ENCODE measurements around the gene TAF1C. TPM values are rescaled to one million over a fixed set of nuclear protein-coding genes. Genes with fewer than 3 reads are reported as not detected.

The TAF1C gene
- total and polyA plus RNA-seq, 2 of the 4 experiments (the other 2 are of a cell fraction): 7.3 to 35.5 TPM

GRCh38 chr16:84166796-84167695 lies 19.8 kb downstream of the TAF1C start (continued):
- TF ChIP-seq USF2 (IDR thresholded peaks at IDR 0.05; ENCODE audit: low read depth, low read length): no peak

- Histone ChIP-seq H2BK15ac (ENCODE audit: low read depth, low read length) (no peak overlapping the region), H2AK5ac (ENCODE audit: low read depth, low read length) (no peak overlapping the region), H3K27me3 (ENCODE audit: control insufficient read depth, insufficient read depth, low read length) (peaks cover 45% of the 10 kb centered on the region), H3K27ac (ENCODE audit: insufficient read depth, low read length) (no peak overlapping the region), H4K8ac (ENCODE audit: low read depth in 2 of 2, low read length in 2 of 2) (no peak overlapping the region), H3K79me1 (ENCODE audit: low read depth in 1 of 2, low read length in 2 of 2) (no peaks in the 10 kb centered on the region), H3K56ac (ENCODE audit: extremely low read depth, insufficient read depth, low read length) (no peak overlapping the region), H3K9me1 (ENCODE audit: insufficient read depth, low read length) (no peaks in the 10 kb centered on the region), H2AK9ac (replicated peaks; ENCODE audit: low read depth, low read length, poor library complexity) (no peak overlapping the region), H3K23ac (ENCODE audit: low read depth, low read length) (no peak overlapping the region), H3K36me3 (ENCODE audit: control insufficient read depth, insufficient read depth, low read length) (no peaks in the 10 kb centered on the region), H3K14ac (replicated peaks; ENCODE audit: low read depth, low read length) (no peak overlapping the region), H3K4me1 (ENCODE audit: control insufficient read depth, insufficient read depth, low read length) (no peaks in the 10 kb centered on the region), H3K4ac (ENCODE audit: low read depth, low read length) (no peak overlapping the region), H4K20me1 (ENCODE audit: insufficient read depth, low read length) (no peaks in the 10 kb centered on the region), H4K91ac (ENCODE audit: insufficient read depth, low read depth, low read length) (no peak overlapping the region), H3K9me3 (ENCODE audit: control insufficient read depth, insufficient read depth, low read length) (no peaks in the 10 kb centered on the region), H3K4me3 (ENCODE audit: insufficient read depth, low read depth, low read length) (no peak overlapping the region), H3K4me2 (ENCODE audit: low read depth, low read length) (no peak overlapping the region), H2BK5ac (ENCODE audit: low read depth, low read length, poor library complexity, severe bottlenecking) (no peak overlapping the region), H2BK120ac (ENCODE audit: low read depth, low read length) (no peak overlapping the region), H2BK20ac (ENCODE audit: low read depth, low read length) (no peak overlapping the region), H3K9ac (ENCODE audit: low read depth, low read length) (no peak overlapping the region), H3K18ac (ENCODE audit: low read depth, low read length) (no peak overlapping the region), H2AFZ (replicated peaks; ENCODE audit: low read length, poor library complexity) (no peak overlapping the region), H4K5ac (ENCODE audit: low read depth, low read length) (no peak overlapping the region)
- ChIA-PET CTCF (no interaction called here), POLR2A (ENCODE audit: unreplicated experiment) (no interaction called here)
- TF ChIP-seq RFX5 (IDR thresholded peaks at IDR 0.05; ENCODE audit: low read depth, low read length): no peak
- no peak for TF ChIP-seq POLR2A (IDR thresholded peaks at IDR 0.05; ENCODE audit: low read depth, low read length)
- TF ChIP-seq MXI1 (IDR thresholded peaks at IDR 0.05; ENCODE audit: borderline replicate concordance, low read depth, low read length): no peak
- no peak for TF ChIP-seq FOS (IDR thresholded peaks at IDR 0.05; ENCODE audit: low read depth, low read length)
- no peak for TF ChIP-seq RCOR1 (IDR thresholded peaks at IDR 0.05; ENCODE audit: insufficient replicate concordance, low read length)
- TF ChIP-seq MAFK (IDR thresholded peaks at IDR 0.05; ENCODE audit: low read depth, low read length): no peak
- no peak for TF ChIP-seq RAD21 (IDR thresholded peaks at IDR 0.05; ENCODE audit: low read length)
- TF ChIP-seq CTCF (conservative IDR thresholded peaks at IDR 0.05; ENCODE audit: low read depth, low read length): no peak
- TF ChIP-seq CHD1 (IDR thresholded peaks at IDR 0.05; ENCODE audit: low read depth, low read length): no peak
- no peak for TF ChIP-seq CEBPB (IDR thresholded peaks at IDR 0.05; ENCODE audit: low read depth, low read length)
- in situ Hi-C loops (cut with MboI; ENCODE audit: low sequenced_read_pairs): no loop called here
- no TSS peak for BruUV-seq (replicated peaks)
- intact Hi-C loops (cut with micrococcal nuclease): no loop called here
- WGBS, 2 experiments (ENCODE audit: extremely low coverage in 2 of 2, insufficient read length in 1 of 2): 100% methylated on average over 2 of the region's 7 CpGs; no CpG with 5 or more reads in 1 of the 2 experiments
- DNase-seq (no peak), ATAC-seq (ENCODE audit: low read depth) (no peak)
- dilution Hi-C loops (cut with HindIII; ENCODE audit: low sequenced_read_pairs, unreplicated experiment): no loop called here
Measured at GRCh38 chr16:84165746-84166145, 21.1 kb downstream of the TAF1C start.
